Immature natural killer cell (primary cell): Measurements from ENCODE around the gene TTBK2. TPM values are rescaled to one million over a fixed set of nuclear protein-coding genes. Genes with fewer than 3 reads are reported as not detected.
"Not testable (repeated sequence)": the region's sequence is repeated elsewhere in the genome, so short reads cannot be mapped to it uniquely, and the experiment has no call there.

Experiments used
- DNase-seq, 3 donors: peaks; one replicate each; pipeline ENCODE4 v3.0.0; 2022; ENCODE audit warnings: mixed read lengths in 1 of 3
- H3K27ac Mint-ChIP-seq, 6 donors: one replicate each; pipeline ENCODE4 v1.8.0; 2020; ENCODE audit warnings: mixed read lengths in 6 of 6, mild to moderate bottlenecking in 5 of 6, inconsistent platforms in 4 of 6, moderate library complexity in 3 of 6
- H3K27me3 Mint-ChIP-seq, 3 donors: one replicate each; pipeline ENCODE4 v1.8.0; 2020 to 2021; ENCODE audit warnings: low read depth in 3 of 3, mild to moderate bottlenecking in 3 of 3, mixed read lengths in 3 of 3, moderate library complexity in 3 of 3, inconsistent platforms in 1 of 3
- H3K36me3 Mint-ChIP-seq, 3 donors: one replicate each; pipeline ENCODE4 v1.8.0; 2020; ENCODE audit warnings: mixed read lengths in 3 of 3, inconsistent platforms in 2 of 3, mild to moderate bottlenecking in 2 of 3
- H3K4me1 Mint-ChIP-seq, 2 donors: one replicate each; pipeline ENCODE4 v1.8.0; 2020; ENCODE audit warnings: inconsistent platforms in 2 of 2, mild to moderate bottlenecking in 2 of 2, mixed read lengths in 2 of 2, moderate library complexity in 1 of 2
- H3K4me3 Mint-ChIP-seq, 5 donors: one replicate each; pipeline ENCODE4 v1.8.0; 2020; ENCODE audit warnings: mild to moderate bottlenecking in 5 of 5, mixed read lengths in 5 of 5, inconsistent platforms in 3 of 5, moderate library complexity in 3 of 5
- H3K9me3 Mint-ChIP-seq, 6 donors: one replicate each; pipeline ENCODE4 v1.8.0; 2020; ENCODE audit warnings: mild to moderate bottlenecking in 6 of 6, mixed read lengths in 6 of 6, inconsistent platforms in 4 of 6, moderate library complexity in 3 of 6
- polyA plus RNA-seq, 3 donors: library from polyadenylated mRNA; unstranded; fragments of 300-500 nt; fragmentation: Illumina TruSeq; gene quantifications; one replicate each; pipeline ENCODE4 v1.2.3, GENCODE V29; 2021

The TTBK2 gene
- polyA plus RNA-seq, 3 donors from 2014 or later = 5.1 to 11.0 (median 5.9) TPM

DNA sequence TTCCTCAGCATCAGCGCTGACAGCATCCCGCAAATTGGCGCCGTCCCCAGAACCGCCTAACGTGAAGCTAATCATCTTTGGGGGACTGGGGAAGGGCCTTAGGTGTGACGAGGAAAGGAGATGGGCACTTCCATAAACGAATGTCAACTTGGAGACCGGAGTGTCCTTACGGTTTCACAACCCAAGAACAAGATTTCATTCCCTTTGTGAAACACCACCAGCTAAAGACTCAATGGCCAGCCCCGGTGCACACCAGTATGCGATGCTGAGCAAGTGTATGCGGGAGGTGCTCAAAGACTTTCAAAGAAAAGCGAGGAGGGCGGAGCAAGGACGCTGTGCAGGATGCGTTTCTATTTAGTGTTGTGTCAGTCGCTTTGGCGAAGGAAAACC is 759 bp upstream of the TTBK2 start:
- Mint-ChIP-seq H3K27ac (peak overlapping the region; percentile 77 to 96 (median 93)), H3K4me1 (peaks cover 21 to 35% of the 10 kb centered on the region in 2 donors), H3K9me3 (no peaks in the 10 kb centered on the region), H3K27me3 (peaks cover 0 to 8% (median 4%) of the 10 kb centered on the region in 3 donors), H3K36me3 (no peaks in the 10 kb centered on the region), H3K4me3 (peak overlapping the region; percentile 93 to 99 (median 96))
- DNase-seq = peak; percentile 30 to 31 (median 30)

DNA sequence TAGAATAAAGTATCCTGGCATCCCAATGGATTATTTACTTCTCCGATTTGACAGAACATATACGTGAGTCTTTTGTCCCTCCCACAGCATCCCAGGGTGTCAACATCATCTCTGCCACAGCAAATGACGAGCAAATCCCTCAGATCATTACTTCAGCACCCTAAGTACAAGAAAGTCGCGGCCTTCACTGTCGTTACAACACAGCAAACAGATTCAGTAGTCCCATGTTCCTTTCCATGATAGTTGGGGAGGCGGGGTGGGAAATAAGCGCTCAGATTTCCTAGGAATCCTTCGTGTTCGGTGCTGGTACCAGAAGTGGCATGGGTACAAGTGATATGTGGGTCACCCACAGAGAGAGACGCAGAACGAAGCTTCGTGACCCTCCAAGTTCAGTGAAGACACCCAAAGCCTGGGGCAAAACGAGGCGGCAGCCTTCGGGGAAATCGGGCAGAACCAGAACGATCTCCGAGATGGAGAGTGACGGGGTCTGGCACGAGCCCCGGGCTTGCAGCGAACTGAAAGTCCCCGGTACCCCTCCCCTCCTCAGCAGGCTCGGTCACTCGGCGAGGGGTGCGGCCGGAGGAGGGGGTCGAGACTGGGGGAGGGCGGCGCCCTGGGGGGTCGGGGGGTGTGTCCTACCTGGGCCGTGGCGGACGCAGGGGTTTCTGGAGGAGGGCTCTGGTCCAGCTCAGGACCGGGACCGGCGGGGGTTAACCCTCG is 619 bp downstream of the TTBK2 start:
- DNase-seq = peak in 2 of 3 donors; percentile 31 to 38
- Mint-ChIP-seq H3K9me3 (no peaks in the 10 kb centered on the region), H3K4me1 (peaks cover 30 to 43% of the 10 kb centered on the region in 2 donors), H3K27me3 (peaks cover 0 to 8% (median 4%) of the 10 kb centered on the region in 3 donors), H3K4me3 (peak overlapping the region; percentile 89 to 99 (median 94)), H3K36me3 (no peaks in the 10 kb centered on the region), H3K27ac (peak overlapping the region; percentile 80 to 89 (median 82))

- H3K4me1 Mint-ChIP-seq = peaks cover 33 to 50% of the 10 kb centered on the region in 2 donors
- peak overlapping the region; percentile 89 to 99 (median 94) for H3K4me3 Mint-ChIP-seq
- H3K9me3 Mint-ChIP-seq = no peaks in the 10 kb centered on the region
- DNase-seq = no peak
- H3K27me3 Mint-ChIP-seq = peaks cover 0 to 8% (median 4%) of the 10 kb centered on the region in 3 donors
- H3K36me3 Mint-ChIP-seq = no peaks in the 10 kb centered on the region
- peak overlapping the region; percentile 80 to 89 (median 82) for H3K27ac Mint-ChIP-seq
Measured at GRCh38 chr15:42919308-42919707, 1.3 kb downstream of the TTBK2 start.

- Mint-ChIP-seq H3K36me3 (no peaks in the 10 kb centered on the region), H3K9me3 (no peaks in the 10 kb centered on the region), H3K4me3 (no peak overlapping the region), H3K4me1 (peaks cover 33 to 51% of the 10 kb centered on the region in 2 donors), H3K27me3 (peaks cover 0 to 8% (median 4%) of the 10 kb centered on the region in 3 donors), H3K27ac (no peak overlapping the region)
- DNase-seq = no peak
Measured at GRCh38 chr15:42918047-42918446, 2.5 kb downstream of the TTBK2 start.

GRCh38 chr15:42915654-42916315 is 4.8 kb downstream of the TTBK2 start:
- Mint-ChIP-seq H3K9me3 (no peaks in the 10 kb centered on the region), H3K27ac (no peak overlapping the region), H3K27me3 (peaks cover 0 to 6% (median 2%) of the 10 kb centered on the region in 3 donors), H3K4me1 (peaks cover 23 to 39% of the 10 kb centered on the region in 2 donors), H3K36me3 (no peaks in the 10 kb centered on the region), H3K4me3 (no peak overlapping the region)
- no peak for DNase-seq

- peaks cover 20 to 35% of the 10 kb centered on the region in 2 donors for H3K4me1 Mint-ChIP-seq
- peak overlapping the region; percentile 34 to 47 (median 40) for H3K4me3 Mint-ChIP-seq
- peak overlapping the region in 3 of 6 donors; percentile 1 to 50 (median 34) for H3K27ac Mint-ChIP-seq
- no peaks in the 10 kb centered on the region for H3K36me3 Mint-ChIP-seq
- H3K9me3 Mint-ChIP-seq = no peaks in the 10 kb centered on the region
- DNase-seq = no peak
- H3K27me3 Mint-ChIP-seq = peaks cover 0 to 1% (median 0%) of the 10 kb centered on the region in 3 donors
Measured at GRCh38 chr15:42914728-42915497, 5.7 kb downstream of the TTBK2 start.

- no peak overlapping the region for H3K27ac Mint-ChIP-seq
- H3K9me3 Mint-ChIP-seq = no peaks in the 10 kb centered on the region
- DNase-seq = no peak
- H3K4me3 Mint-ChIP-seq = no peak overlapping the region
- H3K4me1 Mint-ChIP-seq = peaks cover 11 to 17% of the 10 kb centered on the region in 2 donors
- H3K36me3 Mint-ChIP-seq = no peaks in the 10 kb centered on the region
- no peaks in the 10 kb centered on the region for H3K27me3 Mint-ChIP-seq
Measured at GRCh38 chr15:42911058-42911592, 9.5 kb downstream of the TTBK2 start.

DNA sequence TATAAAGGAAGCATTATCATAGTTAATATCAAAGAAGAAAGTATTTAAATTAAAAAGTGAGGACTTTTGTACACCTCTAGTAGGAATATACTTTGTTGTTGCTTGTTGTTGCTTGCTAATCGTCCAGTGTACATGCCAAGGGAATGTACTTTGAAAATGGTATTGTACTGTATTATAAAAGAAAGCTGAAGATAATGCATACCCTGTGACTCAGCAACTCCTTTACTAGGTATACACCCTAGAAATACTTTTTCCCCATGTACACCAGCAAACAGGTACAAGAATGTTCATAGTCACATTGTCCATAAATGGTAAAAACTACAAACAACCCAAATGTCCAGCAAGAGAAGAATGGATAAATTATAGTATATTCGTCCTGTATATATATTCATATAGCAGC is 12.0 kb downstream of the TTBK2 start:
- no peak for DNase-seq
- no peaks in the 10 kb centered on the region for H3K9me3 Mint-ChIP-seq
- no peaks in the 10 kb centered on the region for H3K36me3 Mint-ChIP-seq
- no peak overlapping the region for H3K4me3 Mint-ChIP-seq
- peak overlapping the region in 1 of 6 donors; percentile 28 for H3K27ac Mint-ChIP-seq
- H3K4me1 Mint-ChIP-seq = peaks cover 0 to 5% of the 10 kb centered on the region in 2 donors
- no peaks in the 10 kb centered on the region for H3K27me3 Mint-ChIP-seq

- Mint-ChIP-seq H3K9me3 (no peaks in the 10 kb centered on the region), H3K4me3 (no peak overlapping the region), H3K4me1 (peaks cover under 1 to 13% of the 10 kb centered on the region in 2 donors), H3K27ac (peak overlapping the region in 1 of 6 donors; percentile 6), H3K36me3 (no peaks in the 10 kb centered on the region), H3K27me3 (peaks cover 0 to 1% (median 0%) of the 10 kb centered on the region in 3 donors)
- DNase-seq = no peak
Measured at GRCh38 chr15:42903388-42904324, 16.9 kb downstream of the TTBK2 start.

- not testable (repeated sequence) for H3K9me3 Mint-ChIP-seq, H3K27me3 Mint-ChIP-seq, H3K36me3 Mint-ChIP-seq, DNase-seq, H3K4me3 Mint-ChIP-seq, H3K4me1 Mint-ChIP-seq, H3K27ac Mint-ChIP-seq
Measured at GRCh38 chr15:42893911-42894310, 26.7 kb downstream of the TTBK2 start.

- H3K36me3 Mint-ChIP-seq = peaks cover 4% of the 10 kb centered on the region in 3 donors
- H3K4me3 Mint-ChIP-seq = no peak overlapping the region
- H3K27ac Mint-ChIP-seq = no peak overlapping the region
- H3K4me1 Mint-ChIP-seq = peaks cover 0 to 4% of the 10 kb centered on the region in 2 donors
- peaks cover 0 to 4% (median 0%) of the 10 kb centered on the region in 6 donors for H3K9me3 Mint-ChIP-seq
- peaks cover 0 to 2% (median 0%) of the 10 kb centered on the region in 3 donors for H3K27me3 Mint-ChIP-seq
- DNase-seq = no peak
Measured at GRCh38 chr15:42891569-42891968, 29.0 kb downstream of the TTBK2 start.

DNA sequence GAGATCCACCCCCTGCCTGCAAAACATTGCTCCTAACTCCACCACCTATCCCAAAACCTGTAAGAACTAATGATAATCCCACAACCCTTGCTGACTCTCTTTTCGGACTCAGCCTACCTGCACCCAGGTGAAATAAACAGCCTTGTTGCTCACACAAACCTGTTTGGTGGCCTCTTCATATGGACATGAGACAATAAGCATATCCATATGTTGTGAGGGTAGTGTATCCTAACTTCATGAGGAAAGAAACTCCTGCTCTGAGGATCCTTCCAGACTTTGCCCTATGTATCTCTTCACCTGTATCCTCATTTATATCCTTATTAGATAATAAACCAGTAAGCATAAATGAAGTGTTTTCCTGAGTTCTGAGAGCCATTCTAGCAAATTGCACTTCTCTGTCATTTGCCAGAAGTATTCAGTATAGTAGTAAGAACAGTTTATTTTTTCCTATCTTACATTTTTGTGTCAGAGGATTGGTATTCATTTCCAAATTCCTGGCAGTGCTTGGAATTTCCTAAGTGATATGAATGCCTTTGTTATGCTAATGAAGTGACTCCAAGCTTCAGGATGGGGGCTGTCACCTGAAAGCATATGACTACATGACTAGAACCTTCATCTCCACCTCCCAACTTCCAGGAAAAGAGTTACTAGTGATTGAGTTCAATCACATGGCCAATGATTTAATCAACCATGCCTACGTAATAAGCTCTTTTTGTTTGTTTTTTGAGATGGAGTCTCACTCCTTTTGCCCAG is 30.2 kb downstream of the TTBK2 start:
- Mint-ChIP-seq H3K27me3 (peaks cover 0 to 2% (median 0%) of the 10 kb centered on the region in 3 donors), H3K36me3 (peaks cover 4% of the 10 kb centered on the region in 3 donors), H3K4me1 (peaks cover 0 to 2% of the 10 kb centered on the region in 2 donors), H3K27ac (no peak overlapping the region), H3K4me3 (no peak overlapping the region), H3K9me3 (peaks cover 0 to 4% (median 0%) of the 10 kb centered on the region in 6 donors)
- no peak for DNase-seq
